Non-pigmented ciliary epithelial cell (primary cell): ENCODE results near the gene CDH26.

Source experiments
- DNase-seq: peaks from one replicate; pipeline ENCODE4 v3.0.0-alpha.2; 2010; ENCODE audit warnings: low read depth

The CDH26 gene

DNA sequence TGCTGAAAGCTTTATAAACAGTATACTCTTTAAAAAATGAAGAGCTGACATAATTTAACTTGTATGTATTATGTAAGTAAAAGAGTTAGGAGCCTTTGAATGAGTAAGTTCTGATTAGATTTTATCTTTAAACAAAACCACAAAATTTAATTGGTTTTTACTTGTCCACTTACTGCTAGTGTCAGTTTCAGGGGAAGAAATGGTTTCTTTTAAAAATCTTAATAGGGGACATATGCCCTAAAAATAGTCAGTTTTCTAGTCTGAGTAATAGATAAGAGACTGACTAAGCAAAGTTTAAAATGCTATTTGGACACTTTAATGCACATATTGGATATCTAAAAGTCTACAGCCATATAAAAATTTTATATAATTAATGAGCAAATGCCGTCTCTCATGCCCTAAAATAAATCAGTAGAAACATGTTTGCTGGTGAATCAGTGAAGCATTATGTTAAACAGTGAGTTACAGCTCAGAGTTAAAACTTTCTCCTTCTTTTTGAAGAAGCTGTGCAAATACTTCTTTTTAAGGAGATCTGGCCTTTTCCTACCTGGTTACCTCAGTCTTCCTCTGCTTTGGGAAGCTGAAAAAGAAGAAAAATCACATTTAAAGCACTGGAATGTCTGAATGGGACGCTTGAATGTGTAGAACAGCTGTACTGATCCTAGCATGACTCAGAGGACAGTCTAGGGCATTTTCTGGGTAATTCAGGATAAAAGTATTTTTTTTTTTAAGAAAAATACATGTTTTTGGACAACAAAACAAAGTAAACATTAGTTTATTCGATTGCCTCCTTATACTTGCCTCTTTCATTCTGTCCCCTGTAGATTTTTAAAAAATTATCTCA lies 55.3 kb downstream of the CDH26 start:
- no peak for DNase-seq

- no peak for DNase-seq
These were observed 58.2 kb downstream of the CDH26 start for GRCh38 chr20:60016406-60016805.

- DNase-seq = no peak
These were observed 62.0 kb downstream of the CDH26 start for GRCh38 chr20:60020251-60020650.

DNA sequence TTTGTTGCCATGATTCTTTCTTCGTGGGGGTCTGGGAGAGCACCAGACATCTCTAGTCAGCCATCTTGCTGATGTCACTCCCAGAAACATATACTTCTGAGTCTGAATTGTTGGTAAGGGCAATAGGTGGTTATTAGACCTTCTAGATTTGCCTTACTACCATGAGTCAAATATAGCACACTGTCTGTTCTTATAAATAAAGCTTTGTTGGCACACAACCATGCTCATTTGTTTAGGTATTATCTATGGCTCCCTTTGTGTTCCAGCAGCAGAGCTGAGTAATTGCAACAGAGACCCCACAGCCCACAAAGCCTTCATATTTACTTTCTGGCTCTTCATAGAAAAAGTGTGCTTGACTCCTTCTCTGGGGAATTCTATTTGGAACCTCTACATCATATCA lies 62.9 kb downstream of the CDH26 start:
- DNase-seq = no peak

- no peak for DNase-seq
These were observed 64.6 kb downstream of the CDH26 start for GRCh38 chr20:60022849-60023248.

DNA sequence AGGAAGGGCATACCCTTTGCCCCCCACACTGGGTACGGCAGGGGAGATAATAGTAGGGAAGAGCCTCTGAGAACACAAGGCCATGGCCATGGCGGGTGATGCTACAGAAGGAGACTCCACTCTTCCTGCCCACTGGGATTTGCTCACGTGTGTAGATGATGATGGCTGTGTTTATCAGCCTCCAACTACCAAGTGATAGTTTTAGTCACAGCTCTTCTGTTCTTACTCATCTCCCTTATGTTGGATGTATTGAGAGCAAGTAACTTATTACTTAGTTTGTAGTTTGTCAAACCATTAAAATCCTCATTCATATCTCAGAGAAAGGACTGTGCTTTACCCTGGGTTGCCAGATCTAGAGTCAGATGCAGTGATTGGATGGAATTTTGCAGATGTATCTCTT lies 66.0 kb downstream of the CDH26 start:
- DNase-seq = no peak

- no peak for DNase-seq
These were observed 66.6 kb downstream of the CDH26 start for GRCh38 chr20:60024801-60025200.

DNA sequence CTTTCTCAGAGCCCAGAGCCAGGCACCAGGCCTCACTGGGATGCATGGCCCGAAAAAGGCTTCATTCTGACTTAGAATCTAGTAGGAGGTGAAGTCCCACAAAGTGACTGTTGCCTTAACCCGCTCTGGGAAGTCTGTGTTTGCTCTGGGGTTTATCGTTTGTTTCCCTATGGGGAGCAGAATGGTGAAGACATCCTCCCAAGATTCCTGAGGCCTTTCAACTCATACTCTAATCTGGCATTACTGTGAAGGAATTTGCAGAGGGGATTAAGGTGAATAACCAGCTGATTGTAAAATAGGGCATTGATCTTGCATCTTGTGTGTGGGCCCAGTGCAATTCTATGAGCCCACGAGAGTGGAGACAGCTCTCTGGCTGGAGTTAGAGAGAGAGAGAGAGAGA lies 67.8 kb downstream of the CDH26 start:
- no peak for DNase-seq

- no peak for DNase-seq
These were observed 72.2 kb downstream of the CDH26 start for GRCh38 chr20:60030471-60030870.

DNA sequence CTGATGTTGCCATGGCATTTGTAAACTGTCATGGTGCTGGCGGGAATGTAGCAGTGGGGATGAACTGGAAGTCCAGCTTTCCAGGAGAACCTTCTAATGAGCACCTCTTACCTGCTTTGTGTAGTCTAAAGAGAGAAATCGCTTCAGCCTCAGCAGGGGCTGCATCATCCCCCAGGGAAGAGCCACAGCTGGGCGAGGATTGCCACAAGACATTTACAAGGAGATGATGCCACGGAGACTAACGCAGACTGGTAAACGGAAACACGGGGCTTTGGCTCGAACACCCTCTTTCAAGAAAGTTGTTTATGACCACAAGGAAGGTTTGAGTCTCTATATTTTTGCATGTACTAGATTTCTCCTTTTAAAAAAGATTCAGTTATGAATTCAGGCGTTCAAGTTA lies 72.9 kb downstream of the CDH26 start:
- no peak for DNase-seq

GRCh38 chr20:60034231-60035110 lies 76.2 kb downstream of the CDH26 start:
- DNase-seq = no peak

DNA sequence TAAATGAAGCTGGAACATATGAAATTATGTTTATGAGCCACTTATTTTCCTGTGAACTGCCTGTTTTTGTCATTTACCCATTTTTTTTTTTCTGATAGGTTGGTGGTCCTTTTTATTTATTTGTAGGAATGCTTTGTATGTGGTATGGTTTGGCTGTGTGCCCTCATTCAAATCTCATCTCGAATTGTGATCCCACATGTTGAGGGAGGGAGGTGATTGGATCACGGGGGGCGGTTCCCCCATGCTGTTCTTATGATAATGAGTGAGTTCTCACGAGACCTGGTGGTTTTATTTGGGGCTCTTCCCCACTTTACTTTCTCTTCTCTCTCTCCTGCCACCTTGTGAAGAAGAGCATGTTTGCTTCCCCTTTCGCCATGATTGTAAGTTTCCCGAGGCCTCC lies 77.3 kb downstream of the CDH26 start:
- DNase-seq = no peak

- no peak for DNase-seq
These were observed 78.1 kb downstream of the CDH26 start for GRCh38 chr20:60036346-60036745.

DNA sequence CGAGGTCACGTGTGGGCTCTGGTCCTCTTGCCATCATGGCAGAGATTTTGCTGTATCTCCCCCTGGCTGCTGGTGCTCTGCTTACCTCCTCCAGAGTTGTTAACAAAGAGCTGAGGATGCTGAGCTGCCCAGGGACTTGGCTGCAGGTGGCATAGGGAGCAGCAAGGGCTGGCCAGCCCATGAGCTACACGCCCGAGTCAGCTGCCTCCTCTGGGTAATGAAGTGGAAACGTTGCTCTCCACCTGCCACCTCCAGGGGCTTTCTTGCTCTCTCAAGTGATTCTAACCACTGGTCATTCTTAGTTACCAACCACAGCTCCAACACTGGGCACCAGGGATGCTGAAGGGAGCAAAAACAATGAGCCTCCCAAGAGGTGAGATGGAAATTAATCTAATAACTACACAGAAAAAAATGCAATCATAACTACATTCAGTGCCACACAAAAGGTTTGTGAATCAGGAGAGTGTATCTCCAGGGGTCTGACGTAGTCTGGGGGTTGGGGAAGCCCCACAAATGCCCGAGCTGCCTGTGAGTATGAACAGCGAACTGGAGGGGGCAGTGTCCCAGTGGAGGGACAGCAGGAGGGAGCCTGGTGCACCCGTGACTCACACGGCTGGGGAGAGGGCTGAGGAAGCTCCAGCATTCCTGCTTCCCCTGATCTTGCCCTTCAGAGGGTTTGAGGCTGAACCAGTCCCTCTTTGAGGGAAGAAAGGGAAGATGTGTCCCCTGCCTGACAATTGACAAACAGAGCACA lies 78.7 kb downstream of the CDH26 start:
- peak; percentile 38 for DNase-seq

DNA sequence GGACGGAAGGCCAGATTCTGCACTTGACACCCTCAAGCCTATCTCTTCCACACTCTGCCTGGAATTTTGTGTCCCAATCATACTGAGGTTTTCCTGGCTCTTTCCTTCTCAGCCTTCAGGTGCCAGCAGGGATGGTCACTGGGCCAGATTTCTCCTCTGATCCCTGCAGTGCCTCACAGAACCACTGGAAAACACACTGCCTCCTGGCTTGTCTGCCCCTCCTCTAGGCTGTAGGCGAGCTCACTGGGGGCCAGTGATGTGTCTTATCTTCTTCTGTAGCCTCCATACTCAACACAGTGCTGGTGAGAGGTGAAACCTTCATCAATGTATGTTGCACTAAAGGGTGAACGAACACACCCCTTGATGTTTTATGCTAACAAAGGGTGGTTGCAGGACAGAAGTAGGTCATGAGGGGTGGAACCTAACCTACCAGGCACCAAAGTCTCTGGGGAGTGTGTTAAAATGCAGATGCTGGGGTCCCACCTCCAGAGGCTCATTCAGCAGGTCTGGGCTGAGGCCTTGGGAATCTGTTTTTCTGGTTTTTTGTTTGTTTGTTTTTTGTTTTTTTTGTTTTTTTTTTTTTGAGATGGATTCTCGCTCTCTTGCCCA lies 80.3 kb downstream of the CDH26 start:
- DNase-seq = no peak

DNA sequence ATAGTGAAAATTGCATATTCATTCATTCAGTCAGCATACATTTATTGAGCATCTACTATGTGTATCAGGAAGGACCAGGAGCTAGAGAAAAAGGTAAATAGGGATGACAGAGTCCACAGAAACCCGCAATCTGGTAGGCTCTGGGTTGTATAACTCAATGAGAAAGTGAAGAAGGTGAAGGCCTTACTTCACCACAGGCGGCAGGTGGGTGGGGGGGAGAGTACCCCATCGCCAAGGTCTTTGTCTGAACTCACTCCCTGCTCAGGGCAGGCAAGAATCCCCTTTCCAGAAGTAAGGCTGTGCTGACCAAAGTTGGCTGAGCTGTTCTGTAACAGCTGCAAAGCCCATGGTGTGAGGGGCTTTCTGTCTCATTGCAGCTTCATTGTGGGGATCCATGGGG lies 81.3 kb downstream of the CDH26 start:
- DNase-seq = no peak

GRCh38 chr20:60040471-60041162 lies 82.4 kb downstream of the CDH26 start:
- no peak for DNase-seq

- DNase-seq = peak; percentile 68
These were observed 83.4 kb downstream of the CDH26 start for GRCh38 chr20:60041436-60042165.

- no peak for DNase-seq
These were observed 85.2 kb downstream of the CDH26 start for GRCh38 chr20:60043435-60043834.

DNA sequence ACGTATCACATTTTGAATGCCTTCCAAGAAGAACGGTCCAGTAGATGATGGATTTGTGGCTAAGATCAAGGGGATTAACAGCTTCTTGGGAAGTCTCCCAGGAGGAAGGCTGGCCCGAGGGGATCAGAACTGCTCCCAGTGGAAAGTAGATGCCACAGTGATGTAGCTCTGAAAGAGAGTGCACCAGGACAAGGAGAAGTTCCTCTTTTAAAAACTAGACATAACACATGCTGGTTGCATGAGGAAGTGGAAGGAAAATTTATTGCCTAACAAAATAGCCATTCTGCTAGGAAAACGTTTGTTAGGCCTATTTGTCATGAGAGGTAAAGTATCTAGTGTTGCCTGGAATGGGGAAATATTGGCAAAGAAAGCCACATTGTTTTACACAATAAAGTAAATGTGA lies 87.8 kb downstream of the CDH26 start:
- DNase-seq = no peak

DNA sequence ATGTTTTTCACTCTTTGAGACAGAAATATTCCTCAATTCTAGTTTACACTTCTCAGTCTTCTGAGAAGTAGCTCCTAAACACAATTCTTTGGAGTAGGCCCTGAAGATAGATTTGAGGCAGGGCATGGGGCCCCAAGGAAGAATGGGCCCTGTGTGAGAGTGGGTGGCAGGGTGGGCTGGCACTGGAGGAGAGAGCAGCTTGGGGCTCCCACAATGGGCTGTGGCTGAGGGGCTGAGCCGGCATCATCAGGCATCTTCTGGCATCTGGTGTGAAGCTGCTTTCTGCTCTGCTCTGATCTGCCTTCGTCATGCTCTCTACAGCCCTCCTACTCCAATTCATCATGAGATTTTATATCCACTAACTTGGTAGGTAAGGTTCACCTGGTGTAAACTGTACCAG lies 88.2 kb downstream of the CDH26 start:
- DNase-seq = no peak
